Activated B cell treated with CpG ODN at 0.5 μM for 24 hours (primary cell): ENCODE results near the gene MED9. TPM values are rescaled to one million over a fixed set of nuclear protein-coding genes. Genes with fewer than 3 reads are reported as not detected.

Experiments
- ATAC-seq: fragments of 200-7000 bp; cut with Tn5 transposase; one replicate; pipeline ENCODE4 v1.10.0; 2021; ENCODE audit warnings: low read depth, mild to moderate bottlenecking, moderate library complexity
- CTCF ChIA-PET: fragments of 350-600 bp; sonication (Branson Sonifier 250); formaldehyde crosslinking; loops from one replicate; lab custom pipeline; 2021; ENCODE audit warnings: antibody characterized with exemption; lab: Charles Lee
- POLR2A ChIA-PET: fragments of 350-600 bp; sonication (Branson Sonifier 250); formaldehyde crosslinking; loops from one replicate; lab custom pipeline; 2021; ENCODE audit warnings: antibody characterized with exemption; lab: Charles Lee
- DNase-seq: peaks from one replicate; pipeline ENCODE4 v3.0.0; 2022
- H3K27ac Mint-ChIP-seq: one replicate; pipeline ENCODE4 v1.8.0; 2020; ENCODE audit warnings: mixed read lengths
- H3K27me3 Mint-ChIP-seq: one replicate; pipeline ENCODE4 v1.8.0; 2021; ENCODE audit warnings: mixed read lengths
- H3K36me3 Mint-ChIP-seq: one replicate; pipeline ENCODE4 v1.8.0; 2021; ENCODE audit warnings: low read depth, mixed read lengths
- H3K4me1 Mint-ChIP-seq: one replicate; pipeline ENCODE4 v1.8.0; 2021; ENCODE audit warnings: mixed read lengths
- H3K4me3 Mint-ChIP-seq: one replicate; pipeline ENCODE4 v1.8.0; 2020; ENCODE audit warnings: mild to moderate bottlenecking, mixed read lengths
- H3K9me3 Mint-ChIP-seq: one replicate; pipeline ENCODE4 v1.8.0; 2020; ENCODE audit warnings: mixed read lengths
- intact Hi-C: fragments of 100-400 bp; cut with micrococcal nuclease; formaldehyde crosslinking; loops from one replicate; pipeline ENCODE4 v1.15.1; 2024
- total RNA-seq: library from RNA; stranded (reverse); gene quantifications from 2 replicates; pipeline ENCODE4 v1.2.3, GENCODE V29; 2022
- TF ChIP-seq, protein P1 (sequence below): fragments of 200-600 bp; IDR thresholded peaks from one replicate; pipeline ENCODE4 v1.8.0; 2022; ENCODE audit warnings: antibody characterized with exemption, mild to moderate bottlenecking

MED9 gene
- total RNA-seq, 1 donor from 2014 or later, result 20.1 TPM

DNA sequence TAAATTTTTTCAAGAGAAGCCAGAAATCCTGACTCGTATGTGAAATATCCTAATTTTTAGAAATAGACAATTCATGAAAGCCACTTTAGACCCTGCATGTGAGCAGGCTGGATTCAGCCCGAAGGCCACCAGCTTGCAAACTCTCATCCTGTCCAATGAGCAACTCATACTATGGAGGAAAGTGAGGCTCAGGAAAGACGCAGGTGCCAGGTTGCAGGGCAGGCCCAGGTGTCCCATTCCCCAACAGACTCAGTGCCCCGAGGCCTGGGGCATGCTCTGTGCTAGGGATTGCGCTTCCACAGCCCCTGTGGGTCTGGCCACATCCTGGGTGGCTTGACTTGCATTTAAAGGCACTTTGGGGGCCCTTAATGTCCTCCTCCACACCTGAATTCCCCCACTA lies 36.1 kb downstream of the MED9 start:
- no peak for DNase-seq
- Mint-ChIP-seq H3K36me3 (no peaks in the 10 kb centered on the region), H3K9me3 (no peaks in the 10 kb centered on the region), H3K4me1 (no peaks in the 10 kb centered on the region), H3K4me3 (no peak overlapping the region), H3K27me3 (no peaks in the 10 kb centered on the region), H3K27ac (no peak overlapping the region)
- no peak for ATAC-seq
- intact Hi-C loops, result no loop called here
- ChIA-PET CTCF (no interaction called here), POLR2A (no interaction called here)
- TF ChIP-seq, protein P1, sequence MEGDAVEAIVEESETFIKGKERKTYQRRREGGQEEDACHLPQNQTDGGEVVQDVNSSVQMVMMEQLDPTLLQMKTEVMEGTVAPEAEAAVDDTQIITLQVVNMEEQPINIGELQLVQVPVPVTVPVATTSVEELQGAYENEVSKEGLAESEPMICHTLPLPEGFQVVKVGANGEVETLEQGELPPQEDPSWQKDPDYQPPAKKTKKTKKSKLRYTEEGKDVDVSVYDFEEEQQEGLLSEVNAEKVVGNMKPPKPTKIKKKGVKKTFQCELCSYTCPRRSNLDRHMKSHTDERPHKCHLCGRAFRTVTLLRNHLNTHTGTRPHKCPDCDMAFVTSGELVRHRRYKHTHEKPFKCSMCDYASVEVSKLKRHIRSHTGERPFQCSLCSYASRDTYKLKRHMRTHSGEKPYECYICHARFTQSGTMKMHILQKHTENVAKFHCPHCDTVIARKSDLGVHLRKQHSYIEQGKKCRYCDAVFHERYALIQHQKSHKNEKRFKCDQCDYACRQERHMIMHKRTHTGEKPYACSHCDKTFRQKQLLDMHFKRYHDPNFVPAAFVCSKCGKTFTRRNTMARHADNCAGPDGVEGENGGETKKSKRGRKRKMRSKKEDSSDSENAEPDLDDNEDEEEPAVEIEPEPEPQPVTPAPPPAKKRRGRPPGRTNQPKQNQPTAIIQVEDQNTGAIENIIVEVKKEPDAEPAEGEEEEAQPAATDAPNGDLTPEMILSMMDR, result no peak

DNA sequence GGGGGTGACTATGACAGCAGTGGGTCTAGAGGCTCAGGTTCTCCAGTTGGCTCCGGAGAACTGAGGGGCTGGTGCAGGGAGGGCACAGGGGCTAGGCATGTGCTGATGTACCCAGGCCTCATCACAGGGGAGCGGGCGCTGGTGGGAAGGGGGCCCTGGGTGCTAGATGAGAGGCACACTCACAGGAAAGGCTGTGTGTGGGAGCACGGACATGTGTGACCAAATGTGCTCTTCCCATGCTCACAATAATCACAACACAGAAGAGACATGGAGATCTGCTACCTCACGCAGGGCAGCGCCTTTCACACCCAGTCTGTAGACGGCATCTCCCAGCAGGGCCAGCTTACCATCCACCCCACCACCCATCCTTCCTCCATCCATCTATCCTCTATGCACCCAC lies 36.8 kb downstream of the MED9 start:
- TF ChIP-seq, protein P1, result no peak
- Mint-ChIP-seq H3K27ac (no peak overlapping the region), H3K9me3 (no peaks in the 10 kb centered on the region), H3K4me3 (no peak overlapping the region), H3K4me1 (no peaks in the 10 kb centered on the region), H3K27me3 (no peaks in the 10 kb centered on the region), H3K36me3 (no peaks in the 10 kb centered on the region)
- intact Hi-C loops, result no loop called here
- ChIA-PET POLR2A (no interaction called here), CTCF (no interaction called here)
- ATAC-seq (no peak), DNase-seq (no peak)

DNA sequence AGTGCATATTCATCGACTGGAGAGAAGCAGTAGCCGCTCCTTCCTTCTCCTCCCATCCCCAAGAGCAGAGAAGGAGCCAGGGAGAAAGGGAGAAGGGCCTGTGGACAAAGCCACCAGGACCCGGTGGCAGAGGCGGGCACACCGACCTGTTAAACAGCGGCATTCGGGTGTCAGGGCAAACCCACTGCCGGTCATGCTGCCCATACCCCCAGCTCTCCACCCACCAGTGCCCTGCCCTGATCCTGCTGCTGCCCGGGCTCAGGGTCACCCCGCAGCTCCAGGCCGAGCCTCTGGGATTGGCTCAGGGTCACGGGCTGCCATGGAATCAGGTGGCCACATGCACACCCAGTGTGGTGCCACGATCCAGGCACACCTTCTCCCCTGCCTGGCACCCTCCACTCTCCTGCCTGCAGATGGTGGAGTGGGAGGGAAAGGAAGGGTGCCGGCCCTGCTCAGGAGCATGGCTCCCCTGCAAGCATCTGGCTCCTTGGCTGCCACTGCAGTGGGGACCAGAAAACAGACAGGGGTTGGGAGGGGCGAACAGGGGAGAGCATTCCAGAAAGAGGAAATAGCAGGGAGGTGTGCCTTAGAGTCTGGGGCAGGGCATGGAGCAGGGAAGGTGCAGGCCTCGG lies 37.7 kb downstream of the MED9 start:
- H3K9me3 Mint-ChIP-seq, result no peaks in the 10 kb centered on the region
- intact Hi-C loops, result no loop called here
- no peak overlapping the region for H3K4me3 Mint-ChIP-seq
- TF ChIP-seq, protein P1, result no peak
- H3K27ac Mint-ChIP-seq, result no peak overlapping the region
- no peaks in the 10 kb centered on the region for H3K4me1 Mint-ChIP-seq
- H3K36me3 Mint-ChIP-seq, result no peaks in the 10 kb centered on the region
- POLR2A ChIA-PET, result no interaction called here
- no peak for DNase-seq
- no peak for ATAC-seq
- CTCF ChIA-PET, result interaction anchor here (1.2 kb wide), 1 partner anchor 18 kb away, joined by 5 read pairs; no protein-coding TSS in a partner anchor
- H3K27me3 Mint-ChIP-seq, result no peaks in the 10 kb centered on the region

DNA sequence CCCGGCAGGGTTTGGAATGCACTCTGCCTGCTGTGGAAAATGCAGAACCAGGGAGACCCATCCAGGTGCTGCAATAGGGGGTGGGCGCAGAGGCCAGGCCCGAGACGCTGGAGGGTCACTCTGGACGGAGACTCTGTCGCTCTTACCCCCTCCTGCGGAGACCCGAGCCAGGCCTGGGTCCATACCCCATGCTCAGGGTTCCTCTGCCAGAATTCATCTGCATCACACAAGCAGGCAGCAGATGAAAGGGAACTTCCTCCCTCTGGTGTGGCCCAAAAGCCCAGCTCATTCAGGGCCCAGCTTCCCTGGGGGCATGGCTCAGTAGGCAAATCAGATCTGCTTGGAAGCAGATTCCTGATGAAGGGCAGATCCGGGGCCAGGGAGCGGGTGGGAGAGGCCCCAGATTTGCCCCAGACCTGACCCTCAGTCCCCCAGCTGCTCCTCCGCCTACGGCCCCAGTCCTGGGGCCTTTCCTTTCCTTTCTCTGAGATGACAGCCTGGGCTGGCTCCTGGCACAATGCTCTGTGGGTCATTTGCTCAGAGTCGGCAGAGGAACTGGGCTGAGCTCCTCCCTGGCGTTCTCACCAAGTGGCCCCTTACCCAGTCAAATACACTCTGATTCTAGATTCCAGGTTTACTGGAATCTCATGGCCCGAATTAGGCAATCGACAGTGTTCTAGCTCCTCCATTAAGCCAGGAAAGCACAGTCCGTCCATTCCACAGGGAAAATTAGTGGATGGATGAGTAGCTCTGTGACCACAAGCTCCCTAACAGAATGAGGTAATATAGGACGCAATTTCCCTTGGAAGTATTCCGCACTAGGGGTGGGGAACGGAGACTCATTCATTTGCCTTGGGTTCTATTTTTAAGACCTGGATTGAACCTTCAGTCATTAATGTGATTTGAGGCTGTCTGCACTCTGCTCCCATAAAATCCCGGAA lies 38.5 kb downstream of the MED9 start:
- ATAC-seq (no peak), DNase-seq (no peak)
- CTCF ChIA-PET, result interaction anchor here (1.2 kb wide), 1 partner anchor 18 kb away, joined by 5 read pairs; no protein-coding TSS in a partner anchor
- TF ChIP-seq, protein P1, result no peak
- H3K36me3 Mint-ChIP-seq, result no peaks in the 10 kb centered on the region
- no peaks in the 10 kb centered on the region for H3K27me3 Mint-ChIP-seq
- POLR2A ChIA-PET, result no interaction called here
- H3K4me3 Mint-ChIP-seq, result no peak overlapping the region
- no peaks in the 10 kb centered on the region for H3K4me1 Mint-ChIP-seq
- no peaks in the 10 kb centered on the region for H3K9me3 Mint-ChIP-seq
- H3K27ac Mint-ChIP-seq, result no peak overlapping the region
- intact Hi-C loops, result no loop called here
